BLaER1 (cell line): ENCODE results near the gene TIAM2.
A peak's percentile ranks its signal among the peaks of the same experiment; 100 is the strongest.

ENCODE experiments used
- H3K27ac ChIP-seq: shearing (Covaris generic); formaldehyde crosslinking; 2 replicates; pipeline ENCODE4 v1.8.1; 2022
- H3K27me3 ChIP-seq: shearing (Covaris generic); formaldehyde crosslinking; 2 replicates; pipeline ENCODE4 v1.8.1; 2022
- H3K36me3 ChIP-seq: shearing (Covaris generic); formaldehyde crosslinking; 2 replicates; pipeline ENCODE4 v1.8.1; 2022
- H3K4me1 ChIP-seq: shearing (Covaris generic); formaldehyde crosslinking; 2 replicates; pipeline ENCODE4 v1.8.1; 2022
- H3K4me2 ChIP-seq: shearing (Covaris generic); formaldehyde crosslinking; 2 replicates; pipeline ENCODE4 v1.8.1; 2022
- H3K4me3 ChIP-seq: shearing (Covaris generic); formaldehyde crosslinking; 2 replicates; pipeline ENCODE4 v1.8.1; 2022
- H3K9ac ChIP-seq: shearing (Covaris generic); formaldehyde crosslinking; 2 replicates; pipeline ENCODE4 v1.8.1; 2022
- H3K9me3 ChIP-seq: shearing (Covaris generic); formaldehyde crosslinking; 2 replicates; pipeline ENCODE4 v1.8.1; 2022
- H4K20me1 ChIP-seq: shearing (Covaris generic); formaldehyde crosslinking; 2 replicates; pipeline ENCODE4 v1.8.1; 2022
- Cebpa-rat ChIP-seq: shearing (Covaris generic); IDR thresholded peaks from 2 replicates; pipeline ENCODE4 v1.8.1; 2022

The TIAM2 gene

GRCh38 chr6:155141002-155141401 lies 145.9 kb downstream of the TIAM2 start:
- no peak overlapping the region for H3K4me3 ChIP-seq
- no peaks in the 10 kb centered on the region for H4K20me1 ChIP-seq
- H3K4me2 ChIP-seq, result no peak overlapping the region
- H3K9ac ChIP-seq, result no peak overlapping the region
- peaks cover 36% of the 10 kb centered on the region for H3K4me1 ChIP-seq
- H3K27me3 ChIP-seq, result no peaks in the 10 kb centered on the region
- H3K27ac ChIP-seq, result no peak overlapping the region
- 0 out of 2 replicates have a peak, but pooled peaks cover 7% of the 10 kb centered on the region for H3K36me3 ChIP-seq
- TF ChIP-seq Cebpa-rat, result no peak
- H3K9me3 ChIP-seq, result no peaks in the 10 kb centered on the region

- Histone ChIP-seq H3K27me3 (no peaks in the 10 kb centered on the region), H3K36me3 (0 out of 2 replicates have a peak, but pooled peaks cover 7% of the 10 kb centered on the region), H3K4me1 (peaks cover 40% of the 10 kb centered on the region), H3K4me2 (peak overlapping the region; percentile 33; the same call in 1 of the 2 replicates), H4K20me1 (no peaks in the 10 kb centered on the region), H3K9ac (no peak overlapping the region), H3K4me3 (no peak overlapping the region), H3K9me3 (no peaks in the 10 kb centered on the region), H3K27ac (no peak overlapping the region)
- no peak for TF ChIP-seq Cebpa-rat
Observed at GRCh38 chr6:155141512-155141911, 146.4 kb downstream of the TIAM2 start.

- Histone ChIP-seq H3K9me3 (no peaks in the 10 kb centered on the region), H3K4me2 (peak overlapping the region; percentile 78)
- no peak for TF ChIP-seq Cebpa-rat
Observed at GRCh38 chr6:155142168-155143028, 147.3 kb downstream of the TIAM2 start.

GRCh38 chr6:155143029-155143577 lies 148.0 kb downstream of the TIAM2 start:
- peak overlapping the region; percentile 52 for H3K4me3 ChIP-seq
- H3K27me3 ChIP-seq, result no peaks in the 10 kb centered on the region
- no peak for TF ChIP-seq Cebpa-rat
- peak overlapping the region; percentile 67 for H3K27ac ChIP-seq
- peak overlapping the region; percentile 78 for H3K4me2 ChIP-seq
- H3K9me3 ChIP-seq, result no peaks in the 10 kb centered on the region
- 0 out of 2 replicates have a peak overlapping the region, but pooled peaks have one; percentile 59 for H3K9ac ChIP-seq
- H3K4me1 ChIP-seq, result peaks cover 40% of the 10 kb centered on the region
- no peaks in the 10 kb centered on the region for H4K20me1 ChIP-seq
- H3K36me3 ChIP-seq, result 0 out of 2 replicates have a peak, but pooled peaks cover 7% of the 10 kb centered on the region

More at GRCh38 chr6:155142168-155143028, 147.3 kb downstream of the TIAM2 start:
- Histone ChIP-seq H3K4me1 (peaks cover 40% of the 10 kb centered on the region), H4K20me1 (no peaks in the 10 kb centered on the region), H3K27ac (peak overlapping the region; percentile 67; the same call in 1 of the 2 replicates), H3K9ac (no peak overlapping the region), H3K27me3 (no peaks in the 10 kb centered on the region), H3K4me3 (no peak overlapping the region), H3K36me3 (0 out of 2 replicates have a peak, but pooled peaks cover 7% of the 10 kb centered on the region)

GRCh38 chr6:155143578-155144106 lies 148.5 kb downstream of the TIAM2 start:
- Histone ChIP-seq H3K4me3 (peak overlapping the region; percentile 52), H3K36me3 (0 out of 2 replicates have a peak, but pooled peaks cover 7% of the 10 kb centered on the region), H3K9ac (peak overlapping the region; percentile 59; the same call in 1 of the 2 replicates), H3K27ac (peak overlapping the region; percentile 67), H3K4me1 (peaks cover 40% of the 10 kb centered on the region), H3K4me2 (peak overlapping the region; percentile 78), H3K27me3 (no peaks in the 10 kb centered on the region), H4K20me1 (no peaks in the 10 kb centered on the region), H3K9me3 (no peaks in the 10 kb centered on the region)
- TF ChIP-seq Cebpa-rat, result no peak

- Histone ChIP-seq H3K9me3 (no peaks in the 10 kb centered on the region), H3K27me3 (no peaks in the 10 kb centered on the region), H3K4me1 (peaks cover 33% of the 10 kb centered on the region)
Observed at GRCh38 chr6:155146205-155146604, 151.1 kb downstream of the TIAM2 start.

GRCh38 chr6:155147958-155148663 lies 153.0 kb downstream of the TIAM2 start:
- Histone ChIP-seq H3K36me3 (0 out of 2 replicates have a peak, but pooled peaks cover 7% of the 10 kb centered on the region), H3K4me2 (no peak overlapping the region), H3K4me3 (no peak overlapping the region), H3K4me1 (peaks cover 14% of the 10 kb centered on the region), H3K9ac (no peak overlapping the region), H3K27ac (no peak overlapping the region), H3K27me3 (no peaks in the 10 kb centered on the region), H4K20me1 (no peaks in the 10 kb centered on the region), H3K9me3 (no peaks in the 10 kb centered on the region)
- TF ChIP-seq Cebpa-rat, result no peak

More at GRCh38 chr6:155146205-155146604, 151.1 kb downstream of the TIAM2 start:
- no peak overlapping the region for H3K27ac ChIP-seq
- H3K4me2 ChIP-seq, result 0 out of 2 replicates have a peak overlapping the region, but pooled peaks have one; percentile 11
- H3K9ac ChIP-seq, result no peak overlapping the region
- H4K20me1 ChIP-seq, result no peaks in the 10 kb centered on the region
- no peak for TF ChIP-seq Cebpa-rat
- H3K4me3 ChIP-seq, result no peak overlapping the region
- 0 out of 2 replicates have a peak, but pooled peaks cover 7% of the 10 kb centered on the region for H3K36me3 ChIP-seq

- Histone ChIP-seq H3K4me1 (peaks cover 22% of the 10 kb centered on the region), H3K27ac (no peak overlapping the region), H3K4me3 (no peak overlapping the region), H3K9me3 (no peaks in the 10 kb centered on the region), H3K36me3 (no peaks in the 10 kb centered on the region), H3K9ac (no peak overlapping the region), H4K20me1 (no peaks in the 10 kb centered on the region), H3K27me3 (no peaks in the 10 kb centered on the region), H3K4me2 (no peak overlapping the region)
- TF ChIP-seq Cebpa-rat, result no peak
Observed at GRCh38 chr6:155150967-155151671, 156.0 kb downstream of the TIAM2 start.
